GM03348 (cell line): ENCODE measurements around the gene RIBC2.
A peak's percentile ranks its signal among the peaks of the same experiment; 100 is the strongest.
"Not testable (repeated sequence)": the region's sequence is repeated elsewhere in the genome, so short reads cannot be mapped to it uniquely, and the experiment has no call there.

Source experiments
- DNase-seq: peaks from one replicate; pipeline ENCODE4 v3.0.0; 2012; ENCODE audit warnings: low spot score

Gene RIBC2

GRCh38 chr22:45424241-45424731 is 10.8 kb downstream of the RIBC2 start:
- no peak for DNase-seq

DNA sequence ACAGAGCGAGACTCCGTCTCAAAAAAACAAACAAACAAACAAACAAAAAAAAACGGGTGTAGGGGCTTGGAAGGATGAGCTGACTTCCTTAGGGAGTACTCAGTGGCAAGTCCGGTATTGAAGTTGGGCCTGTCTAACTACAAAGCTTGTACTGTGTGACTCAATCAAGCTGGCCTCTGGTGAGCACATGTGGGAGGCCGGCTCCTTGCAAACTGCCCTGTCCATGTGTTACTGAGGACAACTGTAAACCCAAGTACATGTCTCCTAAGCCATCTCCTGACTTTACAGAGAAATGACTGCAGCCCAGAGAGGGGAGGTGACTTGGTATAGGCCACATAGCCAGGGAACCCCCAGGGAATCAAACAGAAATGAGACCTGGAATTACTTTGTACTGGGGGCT is 11.6 kb downstream of the RIBC2 start:
- DNase-seq: peak; percentile 52

- DNase-seq: no peak
Measured at GRCh38 chr22:45425531-45426265, 12.2 kb downstream of the RIBC2 start.

- no peak for DNase-seq
Measured at GRCh38 chr22:45426387-45426786, 12.9 kb downstream of the RIBC2 start.

DNA sequence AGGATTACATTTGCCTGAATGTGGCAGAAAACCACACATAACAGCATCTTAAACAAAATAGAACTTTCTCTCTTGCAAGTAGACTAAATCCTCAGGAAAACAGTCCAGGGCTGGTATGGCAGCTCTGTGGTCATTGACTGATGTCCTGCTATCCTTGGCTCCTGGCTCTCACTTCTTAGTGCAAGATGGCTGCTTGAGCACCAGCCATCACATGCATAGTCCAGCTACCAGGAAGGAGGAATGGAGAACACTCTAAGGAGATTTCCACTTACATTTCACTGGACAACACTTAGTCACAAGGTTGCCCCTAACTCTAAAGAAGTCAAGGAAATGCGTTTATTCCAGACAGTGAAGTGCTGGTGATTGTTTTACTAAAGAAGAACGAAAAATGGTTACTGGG is 13.6 kb downstream of the RIBC2 start:
- no peak for DNase-seq

DNA sequence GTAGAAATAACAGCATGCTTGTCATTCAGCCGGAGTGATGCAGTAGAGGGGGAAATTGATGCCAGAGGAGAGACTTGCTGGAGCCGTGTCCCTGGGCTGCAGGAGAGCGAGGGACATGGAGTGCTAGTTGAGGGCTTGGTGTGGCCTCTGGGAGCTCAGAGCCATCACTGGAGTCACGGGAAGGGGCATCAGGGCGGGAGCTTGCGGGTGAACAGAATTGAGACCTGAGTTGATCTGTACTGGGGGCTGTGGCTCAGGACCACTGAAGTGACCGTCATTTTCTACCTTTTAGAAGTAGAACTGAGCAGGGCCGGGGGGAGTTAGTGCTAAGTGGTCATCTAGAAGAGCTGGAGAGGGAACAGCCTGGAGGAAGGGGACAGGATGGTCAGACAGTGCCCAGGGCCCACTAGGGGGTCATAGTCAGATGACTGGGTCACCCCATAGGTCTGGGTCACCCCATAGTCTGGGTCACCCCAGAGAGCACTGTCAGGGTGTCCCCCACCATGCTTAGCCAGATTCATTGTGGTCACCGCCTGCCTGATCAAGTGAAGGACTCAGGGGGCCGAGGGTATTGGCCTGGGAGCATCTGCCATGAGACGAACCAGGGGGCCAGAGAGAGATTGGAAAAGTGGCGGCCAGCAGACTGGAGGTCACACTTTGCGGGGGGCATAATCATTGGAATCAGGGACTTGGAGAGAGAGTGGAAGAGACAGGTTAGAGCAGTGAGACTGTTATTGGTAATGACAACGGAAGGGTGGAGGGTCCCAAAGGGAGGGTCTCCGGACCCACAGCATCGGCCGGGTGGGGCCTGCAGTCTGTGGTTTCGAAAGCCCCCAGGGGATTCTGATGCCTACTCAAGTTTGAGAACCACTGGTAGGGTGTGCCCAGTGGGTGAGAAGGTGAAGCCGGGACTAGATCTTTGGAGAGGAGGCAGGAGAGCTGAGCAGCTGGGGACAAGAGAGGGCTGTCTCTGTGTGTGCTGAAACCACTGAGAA is 15.2 kb downstream of the RIBC2 start:
- no peak for DNase-seq

- DNase-seq: no peak
Measured at GRCh38 chr22:45429424-45429823, 15.9 kb downstream of the RIBC2 start.

DNA sequence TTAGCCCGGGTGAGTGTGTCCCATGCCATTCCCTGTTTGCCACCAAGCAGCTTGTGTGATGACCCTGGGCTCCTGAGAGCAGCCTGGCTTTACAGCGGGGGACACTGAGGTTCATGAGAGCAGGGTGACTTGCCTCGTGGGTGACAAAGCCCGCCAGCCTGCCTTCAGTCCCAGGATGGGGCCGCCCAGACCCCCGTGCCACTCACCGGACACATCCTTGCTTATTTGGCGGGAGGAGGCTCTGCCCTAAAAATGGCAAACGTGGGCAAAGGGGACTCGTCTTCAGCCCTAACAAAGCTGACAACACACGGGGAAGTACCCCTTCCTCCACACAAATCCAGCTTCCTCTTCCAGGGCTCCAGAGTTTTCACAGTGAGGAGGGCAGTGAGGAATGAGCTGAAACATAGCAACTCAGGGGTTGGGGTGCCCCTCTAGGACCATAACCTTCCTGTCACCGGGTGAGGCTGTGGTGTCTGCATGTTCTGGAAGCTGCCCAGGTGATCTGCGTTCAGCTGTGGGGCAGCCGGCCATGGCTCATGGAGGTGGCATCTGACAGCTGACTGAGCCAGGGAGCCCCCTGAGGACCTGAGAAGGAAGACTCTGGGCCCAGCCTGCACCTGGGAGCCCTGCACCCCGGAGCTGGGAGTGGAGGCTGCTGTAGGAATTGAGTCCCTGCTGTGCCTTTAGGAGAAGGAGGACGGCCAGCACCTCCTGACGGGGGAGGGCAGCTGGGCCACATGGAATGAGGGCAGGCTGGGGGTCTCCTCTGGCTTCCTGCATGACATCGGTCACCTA is 16.7 kb downstream of the RIBC2 start:
- no peak for DNase-seq

DNA sequence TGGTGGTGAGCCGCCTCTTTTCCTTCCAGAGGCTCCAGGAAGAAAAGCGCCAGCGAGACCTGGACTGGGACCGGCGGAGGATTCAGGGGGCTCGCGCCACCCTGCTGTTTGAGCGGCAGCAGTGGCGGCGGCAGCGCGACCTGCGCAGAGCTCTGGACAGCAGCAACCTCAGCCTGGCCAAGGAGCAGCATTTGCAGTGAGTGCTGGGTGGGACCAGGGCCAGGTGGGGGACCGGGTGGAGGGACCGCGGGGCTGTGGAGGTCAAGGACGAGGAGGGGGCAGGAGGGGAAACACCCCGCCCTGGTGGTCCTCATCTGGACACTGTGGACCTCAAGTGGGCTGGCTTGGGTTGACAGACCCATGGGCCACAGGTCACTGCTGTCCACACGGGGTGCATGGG is 17.4 kb downstream of the RIBC2 start:
- no peak for DNase-seq

DNA sequence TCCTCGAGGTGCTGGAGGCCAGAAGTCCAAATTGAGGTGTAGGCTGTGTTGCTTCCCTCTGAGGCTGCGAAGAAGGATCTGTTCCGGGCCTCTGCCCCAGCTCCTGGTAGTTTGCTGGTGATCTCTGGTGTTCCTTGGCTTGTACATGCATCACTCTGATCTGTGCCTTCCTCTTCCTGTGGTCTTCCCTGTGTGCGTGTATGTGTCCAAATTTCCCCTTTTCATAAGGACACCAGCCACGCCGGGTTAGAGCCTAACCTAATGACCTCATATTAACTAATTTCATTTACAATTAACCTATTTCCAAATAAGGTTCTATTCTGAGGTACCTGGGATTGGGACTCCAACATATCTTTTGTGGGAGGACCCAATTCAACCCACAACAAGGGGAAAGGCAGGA is 21.5 kb downstream of the RIBC2 start:
- DNase-seq: no peak

DNA sequence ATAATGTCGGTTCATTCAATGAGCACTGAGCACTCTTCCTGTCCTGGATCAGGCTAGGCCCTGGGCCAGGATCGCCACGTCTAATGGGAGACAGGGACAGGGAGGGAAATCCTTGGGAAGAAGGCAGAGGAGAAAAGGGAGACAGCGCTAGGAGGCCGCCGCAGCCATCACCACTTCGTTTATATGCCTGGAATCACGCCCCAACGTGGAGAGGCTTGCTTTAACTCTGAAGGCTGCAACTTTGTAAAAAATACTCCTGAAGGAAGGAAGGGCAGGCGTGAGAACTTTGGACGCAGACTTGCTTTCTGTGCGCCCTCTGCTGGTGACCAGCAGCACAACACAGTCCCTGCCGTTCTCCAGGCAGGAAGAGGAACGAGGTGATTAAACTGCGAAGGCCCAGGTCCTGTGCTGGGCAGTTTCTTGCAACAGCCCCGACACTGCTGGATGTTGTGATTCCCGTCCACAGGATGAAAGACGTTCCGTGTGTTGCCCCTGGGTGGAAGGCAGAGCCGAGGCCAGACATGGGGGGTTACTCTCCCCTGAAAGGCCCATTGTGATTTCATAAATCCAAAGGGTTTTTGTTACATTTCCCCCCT is 22.1 kb downstream of the RIBC2 start:
- DNase-seq: peak; percentile 91

DNA sequence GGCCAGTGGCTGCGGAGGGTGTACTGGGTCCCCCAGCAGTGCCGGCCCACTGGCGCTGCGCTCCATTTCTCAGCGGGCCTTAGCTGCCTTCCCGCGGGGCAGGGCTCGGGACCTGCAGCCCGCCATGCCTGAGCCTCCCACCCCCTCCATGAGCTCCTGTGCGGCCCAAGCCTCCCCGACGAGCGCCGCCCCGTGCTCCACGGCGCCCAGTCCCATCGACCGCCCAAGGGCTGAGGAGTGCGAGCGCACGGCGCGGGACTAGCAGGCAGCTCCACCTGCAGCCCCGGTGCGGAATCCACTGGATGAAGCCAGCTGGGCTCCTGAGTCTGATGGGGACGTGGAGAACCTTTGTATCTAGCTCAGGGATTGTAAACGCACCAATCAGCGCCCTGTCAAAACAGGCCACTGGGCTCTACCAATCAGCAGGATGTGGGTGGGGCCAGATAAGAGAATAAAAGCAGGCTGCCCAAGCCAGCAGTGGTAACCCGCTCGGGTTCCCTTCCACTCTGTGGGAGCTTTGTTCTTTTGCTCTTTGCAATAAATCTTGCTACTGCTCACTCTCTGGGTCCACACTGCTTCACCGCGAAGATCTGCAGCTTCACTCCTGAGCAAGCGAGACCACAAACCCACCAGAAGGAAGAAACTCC is 23.5 kb downstream of the RIBC2 start:
- not testable (repeated sequence) for DNase-seq

DNA sequence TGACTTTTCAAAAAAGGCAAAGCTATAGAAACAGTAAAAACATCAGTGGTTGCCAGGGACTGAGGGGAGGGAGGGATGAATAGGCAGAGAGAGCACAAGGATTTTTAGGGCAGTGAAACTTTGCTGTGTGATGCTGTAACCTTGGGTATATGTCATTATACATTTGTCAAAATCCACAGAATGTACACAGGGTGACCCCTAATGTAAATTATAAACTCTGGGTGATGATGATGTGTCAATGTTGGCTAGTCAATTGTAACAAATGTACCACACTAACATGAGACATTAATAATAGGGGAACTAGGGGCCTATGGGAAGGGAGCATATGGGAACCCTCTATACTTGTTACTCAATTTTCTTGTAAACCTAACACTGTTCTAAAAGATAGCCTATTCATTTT is 24.8 kb downstream of the RIBC2 start:
- no peak for DNase-seq

DNA sequence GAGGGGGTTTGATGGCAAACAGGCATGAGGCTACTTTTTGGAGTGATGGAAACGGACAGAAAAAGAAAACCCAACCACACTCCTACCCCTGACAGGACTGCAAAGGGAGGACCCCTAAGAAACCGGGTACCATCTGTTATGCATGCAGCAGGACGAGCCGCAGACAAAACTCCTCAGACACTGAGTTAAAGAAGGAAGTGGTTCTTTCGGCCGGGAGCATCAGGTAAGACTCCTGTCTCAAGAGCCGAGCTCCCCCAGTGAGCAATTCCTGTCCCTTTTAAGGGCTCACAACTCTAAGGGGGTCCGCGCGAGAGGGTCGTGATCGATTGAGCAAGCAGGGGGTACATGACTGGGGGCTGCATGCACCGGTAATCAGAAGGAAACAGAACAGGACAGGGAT is 27.2 kb downstream of the RIBC2 start:
- DNase-seq: not testable (repeated sequence)

DNA sequence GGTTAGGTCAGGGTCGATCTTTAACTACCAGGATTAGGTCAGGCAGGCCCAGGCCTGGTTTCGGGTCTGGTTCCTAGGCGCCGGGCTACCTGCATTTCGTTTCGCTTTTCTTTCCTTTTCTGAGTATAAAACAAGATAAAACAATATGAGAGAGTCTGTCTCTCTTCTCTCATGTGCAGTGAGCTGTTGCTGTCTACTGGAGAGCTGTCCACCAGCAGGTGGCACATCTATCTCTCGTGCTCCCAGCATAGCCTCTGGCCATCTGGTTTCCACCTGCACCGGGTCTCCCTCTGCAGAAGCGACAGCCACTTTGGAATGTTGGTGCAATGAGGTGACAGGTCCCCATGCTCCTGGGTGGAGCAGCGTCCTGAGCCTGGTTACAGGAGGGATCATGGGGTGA is 27.6 kb downstream of the RIBC2 start:
- DNase-seq: peak; percentile 77

- DNase-seq: no peak
Measured at GRCh38 chr22:45442116-45442515, 28.6 kb downstream of the RIBC2 start.

- DNase-seq: no peak
Measured at GRCh38 chr22:45444168-45444567, 30.7 kb downstream of the RIBC2 start.

DNA sequence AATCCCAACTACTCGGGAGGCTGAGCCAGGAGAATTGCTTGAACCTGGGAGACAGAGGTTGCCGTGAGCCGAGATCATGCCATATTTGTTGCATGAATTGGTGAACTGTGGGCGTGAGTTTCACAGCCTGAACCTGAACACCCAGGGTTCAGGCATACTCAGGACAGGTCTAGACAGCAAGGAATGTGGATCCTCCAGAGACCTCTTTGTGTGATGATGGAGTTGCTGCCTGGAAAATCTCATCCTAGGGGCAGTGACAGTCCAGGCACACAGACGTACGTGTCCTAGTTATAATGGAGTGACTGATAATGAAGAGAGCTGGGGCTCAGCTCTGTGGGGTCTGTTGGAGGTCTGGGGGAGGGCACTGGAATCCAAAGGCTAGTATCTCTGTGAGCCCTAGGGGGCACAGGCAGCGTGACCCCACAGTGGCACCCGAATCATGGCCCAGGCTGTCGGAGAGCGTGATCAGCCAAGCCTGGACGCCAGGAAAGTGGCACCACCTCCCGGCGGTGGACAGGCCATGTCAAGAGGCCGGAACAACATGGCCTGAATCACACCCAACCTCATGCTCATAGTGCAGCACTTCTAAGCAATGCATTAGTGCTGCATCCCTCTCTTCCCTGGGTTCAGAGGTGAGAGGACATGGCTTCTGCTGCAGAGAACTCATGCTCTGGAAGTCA is 31.7 kb downstream of the RIBC2 start:
- no peak for DNase-seq

GRCh38 chr22:45446216-45446615 is 32.7 kb downstream of the RIBC2 start:
- DNase-seq: peak; percentile 47

DNA sequence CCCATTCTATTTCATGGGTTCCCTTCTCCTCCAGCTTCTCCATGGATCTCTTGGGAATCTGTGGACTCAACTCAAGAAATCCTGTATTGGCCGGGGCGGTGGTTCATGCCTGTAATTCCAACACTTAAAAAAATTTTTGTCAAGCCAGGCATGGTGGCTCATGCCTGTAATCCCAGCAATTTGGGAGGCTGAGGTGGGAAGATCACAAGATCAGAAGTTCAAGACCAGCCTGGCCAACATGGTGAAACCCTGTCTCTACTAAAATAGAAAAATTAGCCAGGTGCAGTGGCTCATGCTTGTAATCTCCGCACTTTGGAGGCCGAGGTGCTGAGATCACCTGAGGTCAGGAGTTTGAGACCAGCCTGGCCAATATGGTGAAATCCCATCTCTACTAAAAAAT is 34.1 kb downstream of the RIBC2 start:
- DNase-seq: not testable (repeated sequence)

DNA sequence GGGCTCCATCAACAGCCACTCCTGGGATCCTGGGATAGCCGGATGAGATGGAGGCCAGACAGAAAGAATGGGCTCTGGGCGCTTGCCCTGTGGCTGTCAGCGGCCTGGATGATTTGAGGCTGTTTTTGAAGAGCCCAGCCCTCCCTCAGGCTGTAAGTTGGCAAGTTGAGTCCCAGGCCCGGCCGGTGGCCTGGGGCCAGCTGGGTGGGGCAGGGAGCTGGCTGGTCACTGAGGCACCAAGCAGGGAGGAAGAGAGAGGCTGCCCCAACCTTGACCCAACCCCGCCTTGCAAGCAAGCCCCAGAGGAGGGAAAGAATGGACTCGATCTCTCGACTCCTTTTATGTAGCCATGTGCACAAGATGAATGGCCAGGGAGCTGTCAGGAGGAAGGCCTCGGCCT is 34.9 kb downstream of the RIBC2 start:
- DNase-seq: peak; percentile 76
